ENCODE results near the gene AKR1B15.
"Not testable (repeated sequence)": the region's sequence is repeated elsewhere in the genome, so short reads cannot be mapped to it uniquely, and the experiment has no call there.

The AKR1B15 gene

DNA sequence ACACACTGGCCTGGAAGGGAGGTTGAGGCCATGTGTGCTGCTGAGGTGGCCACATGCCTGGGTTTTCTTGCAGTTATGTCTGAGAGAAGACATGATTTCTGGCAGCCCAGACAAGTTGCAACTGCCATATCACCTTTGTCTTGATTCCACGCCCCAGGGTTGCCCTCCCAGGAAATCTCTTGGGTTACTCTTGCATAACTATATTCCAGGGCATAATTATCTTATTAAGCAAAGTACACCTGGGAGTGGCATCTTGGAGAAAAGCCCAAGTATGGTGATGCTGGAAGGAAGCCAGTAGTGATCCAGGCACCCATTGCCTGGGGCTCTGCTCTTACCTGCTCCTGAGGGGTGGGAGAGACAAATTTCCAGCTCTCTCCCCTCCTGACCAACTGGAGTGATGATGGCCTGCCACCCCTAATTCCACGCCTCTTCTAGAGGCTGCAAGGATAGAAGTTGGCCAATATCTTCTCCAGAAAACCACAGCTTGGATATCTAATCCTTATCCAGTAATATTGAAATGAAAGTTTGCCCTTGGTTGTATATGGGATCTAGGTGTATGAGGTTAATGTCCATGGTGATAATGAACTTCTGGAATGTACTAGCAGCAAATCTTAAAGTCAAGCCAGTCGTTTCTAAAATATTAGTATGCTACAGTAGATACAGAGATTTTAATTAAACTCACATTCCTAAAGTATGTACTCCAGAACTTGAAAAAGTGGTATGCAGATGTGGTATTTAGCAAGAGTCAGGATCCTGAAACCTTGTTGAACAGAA is 16.5 kb upstream of the AKR1B15 start:
- H3K9me3 ChIP-seq (ENCODE audit: control insufficient read depth, low read length), result no peaks in the 10 kb centered on the region
- no peak for DNase-seq
- H3K4me1 ChIP-seq (ENCODE audit: control insufficient read depth, insufficient read depth, low read length, poor library complexity, severe bottlenecking), result no peaks in the 10 kb centered on the region
- H3K36me3 ChIP-seq (ENCODE audit: control insufficient read depth, insufficient read depth, low read length), result no peaks in the 10 kb centered on the region
- H3K27me3 ChIP-seq (replicated peaks; ENCODE audit: control insufficient read depth, insufficient read depth, low read length, poor library complexity, severe bottlenecking), result no peaks in the 10 kb centered on the region
- no peak overlapping the region for H3K4me3 ChIP-seq (ENCODE audit: insufficient read depth, low read depth, low read length, poor library complexity, severe bottlenecking)
- H3K27ac ChIP-seq (ENCODE audit: insufficient read depth, low read length, poor library complexity, severe bottlenecking), result no peak overlapping the region

DNA sequence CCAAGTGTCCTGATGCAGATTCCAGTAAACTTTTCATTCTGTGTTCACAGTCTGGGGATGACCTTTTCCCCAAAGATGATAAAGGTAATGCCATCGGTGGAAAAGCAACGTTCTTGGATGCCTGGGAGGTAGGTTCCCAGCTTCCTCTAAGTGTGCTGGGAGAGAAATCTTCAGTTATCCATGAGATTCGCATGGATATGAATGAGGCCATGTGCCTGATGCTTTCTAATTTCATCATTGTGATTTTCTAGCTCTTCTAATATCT is 16.0 kb upstream of the AKR1B15 start:
- DNase-seq, result no peak
- no peaks in the 10 kb centered on the region for H3K36me3 ChIP-seq (ENCODE audit: control insufficient read depth, insufficient read depth, low read length)
- no peak overlapping the region for H3K27ac ChIP-seq (ENCODE audit: insufficient read depth, low read length, poor library complexity, severe bottlenecking)
- no peaks in the 10 kb centered on the region for H3K4me1 ChIP-seq (ENCODE audit: control insufficient read depth, insufficient read depth, low read length, poor library complexity, severe bottlenecking)
- H3K4me3 ChIP-seq (ENCODE audit: insufficient read depth, low read depth, low read length, poor library complexity, severe bottlenecking), result no peak overlapping the region
- no peaks in the 10 kb centered on the region for H3K27me3 ChIP-seq (replicated peaks; ENCODE audit: control insufficient read depth, insufficient read depth, low read length, poor library complexity, severe bottlenecking)
- no peaks in the 10 kb centered on the region for H3K9me3 ChIP-seq (ENCODE audit: control insufficient read depth, low read length)

DNA sequence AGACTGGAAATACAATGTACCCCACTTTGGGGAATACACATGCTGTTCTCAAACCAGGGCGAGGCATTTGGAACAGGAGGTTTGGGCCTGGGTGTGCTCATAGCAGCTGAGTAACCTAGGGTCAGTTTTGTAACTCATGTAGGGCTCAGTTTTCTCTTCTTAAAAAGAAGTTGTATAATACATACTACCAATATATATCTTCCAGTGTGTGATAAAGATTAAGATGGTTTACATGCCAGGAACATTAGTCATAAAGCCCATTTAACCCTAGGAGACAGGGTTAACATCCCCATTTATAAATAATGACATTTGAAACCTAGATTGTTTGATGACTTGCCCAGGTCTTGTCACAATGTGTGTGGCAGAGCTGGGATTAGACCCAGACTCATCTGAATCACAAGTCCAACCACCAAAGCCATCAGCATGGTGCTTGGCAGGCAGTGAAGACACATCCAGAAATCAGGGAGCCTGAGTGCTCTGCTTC is 15.6 kb upstream of the AKR1B15 start:
- H3K27me3 ChIP-seq (replicated peaks; ENCODE audit: control insufficient read depth, insufficient read depth, low read length, poor library complexity, severe bottlenecking), result no peaks in the 10 kb centered on the region
- H3K36me3 ChIP-seq (ENCODE audit: control insufficient read depth, insufficient read depth, low read length), result no peaks in the 10 kb centered on the region
- DNase-seq, result no peak
- H3K27ac ChIP-seq (ENCODE audit: insufficient read depth, low read length, poor library complexity, severe bottlenecking), result no peak overlapping the region
- H3K9me3 ChIP-seq (ENCODE audit: control insufficient read depth, low read length), result no peaks in the 10 kb centered on the region
- no peak overlapping the region for H3K4me3 ChIP-seq (ENCODE audit: insufficient read depth, low read depth, low read length, poor library complexity, severe bottlenecking)
- H3K4me1 ChIP-seq (ENCODE audit: control insufficient read depth, insufficient read depth, low read length, poor library complexity, severe bottlenecking), result no peaks in the 10 kb centered on the region

DNA sequence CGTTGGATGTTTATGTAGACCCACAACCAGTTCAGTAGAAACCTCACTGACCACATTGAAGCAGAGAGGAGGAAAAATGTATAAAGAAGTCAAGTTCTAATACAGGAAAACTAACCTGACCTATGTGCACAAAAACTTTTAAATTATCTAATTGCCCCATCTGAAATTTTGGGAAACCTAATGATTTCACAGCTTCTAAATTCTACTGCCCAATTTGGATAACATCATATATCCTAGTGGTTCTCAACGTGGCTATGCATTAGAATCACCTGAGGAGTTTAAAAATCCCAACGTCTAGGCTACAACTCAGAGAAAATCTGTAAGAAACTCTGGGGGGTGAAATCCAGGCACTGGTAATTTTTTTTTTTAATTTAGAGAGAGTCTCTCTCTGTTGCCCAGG is 14.3 kb upstream of the AKR1B15 start:
- no peaks in the 10 kb centered on the region for H3K9me3 ChIP-seq (ENCODE audit: control insufficient read depth, low read length)
- no peak overlapping the region for H3K4me3 ChIP-seq (ENCODE audit: insufficient read depth, low read depth, low read length, poor library complexity, severe bottlenecking)
- H3K27ac ChIP-seq (ENCODE audit: insufficient read depth, low read length, poor library complexity, severe bottlenecking), result no peak overlapping the region
- no peaks in the 10 kb centered on the region for H3K4me1 ChIP-seq (ENCODE audit: control insufficient read depth, insufficient read depth, low read length, poor library complexity, severe bottlenecking)
- H3K36me3 ChIP-seq (ENCODE audit: control insufficient read depth, insufficient read depth, low read length), result no peaks in the 10 kb centered on the region
- no peaks in the 10 kb centered on the region for H3K27me3 ChIP-seq (replicated peaks; ENCODE audit: control insufficient read depth, insufficient read depth, low read length, poor library complexity, severe bottlenecking)
- no peak for DNase-seq

DNA sequence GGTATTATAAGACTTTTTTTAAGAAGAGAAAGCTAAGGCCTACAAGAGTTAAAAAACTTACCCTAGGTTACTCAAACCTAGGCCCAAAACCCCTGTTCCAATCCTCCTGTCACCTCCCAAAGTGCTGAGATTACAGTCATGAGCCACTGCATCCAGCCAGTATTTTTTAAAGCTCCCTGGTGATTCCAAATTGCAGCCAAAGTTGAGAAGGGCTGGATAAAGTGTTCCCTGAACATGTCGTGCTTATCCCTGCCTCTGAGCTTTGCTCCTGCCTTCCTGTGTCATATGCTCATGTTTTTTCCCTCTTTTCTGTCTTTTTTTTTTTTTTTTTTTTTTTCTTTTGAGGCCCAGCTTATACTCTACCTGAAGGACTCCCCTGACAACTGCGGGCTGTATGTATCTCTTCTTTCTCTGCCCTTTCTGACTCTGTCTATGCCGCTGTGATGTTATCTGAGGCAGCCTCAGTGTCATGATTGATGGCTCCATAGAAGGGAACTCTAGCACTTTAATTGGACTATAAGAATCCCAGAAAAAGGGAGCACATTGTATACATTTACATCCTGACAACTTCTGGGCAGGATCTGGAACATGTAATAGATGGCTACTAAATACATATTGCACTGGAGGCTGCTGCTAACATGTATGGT is 13.5 kb upstream of the AKR1B15 start:
- H3K4me1 ChIP-seq (ENCODE audit: control insufficient read depth, insufficient read depth, low read length, poor library complexity, severe bottlenecking), result no peaks in the 10 kb centered on the region
- no peak for DNase-seq
- H3K36me3 ChIP-seq (ENCODE audit: control insufficient read depth, insufficient read depth, low read length), result no peaks in the 10 kb centered on the region
- no peak overlapping the region for H3K27ac ChIP-seq (ENCODE audit: insufficient read depth, low read length, poor library complexity, severe bottlenecking)
- H3K4me3 ChIP-seq (ENCODE audit: insufficient read depth, low read depth, low read length, poor library complexity, severe bottlenecking), result no peak overlapping the region
- H3K9me3 ChIP-seq (ENCODE audit: control insufficient read depth, low read length), result no peaks in the 10 kb centered on the region
- no peaks in the 10 kb centered on the region for H3K27me3 ChIP-seq (replicated peaks; ENCODE audit: control insufficient read depth, insufficient read depth, low read length, poor library complexity, severe bottlenecking)

DNA sequence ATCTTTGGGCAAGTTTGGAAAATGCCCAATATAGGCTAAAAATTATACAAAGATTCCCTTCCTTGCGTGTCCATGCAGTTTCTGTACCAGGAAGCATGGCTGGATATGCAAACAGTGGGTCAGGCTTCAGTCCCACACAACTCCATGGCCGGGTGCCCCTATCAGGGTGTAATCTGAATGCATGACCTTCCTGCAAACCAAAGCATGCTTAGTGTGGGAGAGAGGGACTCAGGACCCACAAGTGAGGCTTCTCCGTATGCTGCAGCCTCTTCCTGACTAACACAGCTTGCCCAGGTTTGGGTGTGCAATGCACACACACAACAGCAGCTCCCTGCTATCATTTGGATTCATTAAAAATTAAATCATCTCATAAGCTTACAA is 13.0 kb upstream of the AKR1B15 start:
- H3K4me3 ChIP-seq (ENCODE audit: insufficient read depth, low read depth, low read length, poor library complexity, severe bottlenecking), result no peak overlapping the region
- H3K4me1 ChIP-seq (ENCODE audit: control insufficient read depth, insufficient read depth, low read length, poor library complexity, severe bottlenecking), result no peaks in the 10 kb centered on the region
- H3K9me3 ChIP-seq (ENCODE audit: control insufficient read depth, low read length), result no peaks in the 10 kb centered on the region

DNA sequence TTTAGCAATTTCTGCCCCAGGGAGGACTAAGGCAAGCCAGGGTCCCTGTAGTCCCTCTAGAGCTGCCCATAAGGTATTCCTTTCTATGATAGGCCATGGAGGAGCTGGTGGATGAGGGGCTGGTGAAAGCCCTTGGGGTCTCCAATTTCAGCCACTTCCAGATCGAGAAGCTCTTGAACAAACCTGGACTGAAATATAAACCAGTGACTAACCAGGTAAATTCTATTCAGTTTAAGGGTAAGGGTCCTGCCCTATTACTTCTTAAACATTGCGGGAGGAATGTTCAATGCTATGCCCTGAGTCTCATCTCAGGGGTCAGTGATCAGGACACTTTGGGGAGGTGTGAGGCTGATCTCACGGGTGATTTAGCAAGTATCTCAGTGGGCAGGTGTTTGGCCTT is 12.4 kb upstream of the AKR1B15 start:
- not testable (repeated sequence) for H3K27me3 ChIP-seq (replicated peaks; ENCODE audit: control insufficient read depth, insufficient read depth, low read length, poor library complexity, severe bottlenecking); DNase-seq; H3K27ac ChIP-seq (ENCODE audit: insufficient read depth, low read length, poor library complexity, severe bottlenecking); H3K4me3 ChIP-seq (ENCODE audit: insufficient read depth, low read depth, low read length, poor library complexity, severe bottlenecking); H3K36me3 ChIP-seq (ENCODE audit: control insufficient read depth, insufficient read depth, low read length); H3K4me1 ChIP-seq (ENCODE audit: control insufficient read depth, insufficient read depth, low read length, poor library complexity, severe bottlenecking); H3K9me3 ChIP-seq (ENCODE audit: control insufficient read depth, low read length)

More for the DNA sequence above, 13.0 kb upstream of the AKR1B15 start:
- Histone ChIP-seq H3K36me3 (ENCODE audit: control insufficient read depth, insufficient read depth, low read length) (no peaks in the 10 kb centered on the region), H3K27ac (ENCODE audit: insufficient read depth, low read length, poor library complexity, severe bottlenecking) (no peak overlapping the region), H3K27me3 (replicated peaks; ENCODE audit: control insufficient read depth, insufficient read depth, low read length, poor library complexity, severe bottlenecking) (no peaks in the 10 kb centered on the region)
- no peak for DNase-seq

DNA sequence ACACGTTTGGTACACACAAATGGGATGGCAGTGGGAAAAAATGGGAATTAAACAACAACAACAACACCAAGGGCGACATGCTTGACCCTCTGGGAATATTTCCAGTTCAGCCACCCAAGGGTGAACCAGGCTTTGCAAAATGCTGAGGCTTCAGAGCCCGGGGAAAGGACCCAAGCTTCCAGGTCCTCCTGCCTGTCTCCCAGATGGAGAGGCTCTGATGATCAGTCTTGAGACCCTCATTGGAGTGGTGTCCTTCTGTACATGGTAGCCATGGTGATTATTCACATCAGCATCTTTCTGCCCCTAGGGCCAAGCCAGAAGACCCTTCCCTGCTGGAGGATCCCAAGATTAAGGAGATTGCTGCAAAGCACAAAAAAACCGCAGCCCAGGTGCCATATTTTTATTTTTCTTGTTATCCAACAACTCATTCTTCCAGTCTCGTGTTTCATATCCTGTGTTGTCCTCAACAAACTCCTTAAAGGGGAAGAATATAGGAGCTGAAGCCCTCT is 11.6 kb upstream of the AKR1B15 start:
- not testable (repeated sequence) for H3K9me3 ChIP-seq (ENCODE audit: control insufficient read depth, low read length); H3K27me3 ChIP-seq (replicated peaks; ENCODE audit: control insufficient read depth, insufficient read depth, low read length, poor library complexity, severe bottlenecking); H3K4me1 ChIP-seq (ENCODE audit: control insufficient read depth, insufficient read depth, low read length, poor library complexity, severe bottlenecking); H3K36me3 ChIP-seq (ENCODE audit: control insufficient read depth, insufficient read depth, low read length); DNase-seq; H3K4me3 ChIP-seq (ENCODE audit: insufficient read depth, low read depth, low read length, poor library complexity, severe bottlenecking); H3K27ac ChIP-seq (ENCODE audit: insufficient read depth, low read length, poor library complexity, severe bottlenecking)

DNA sequence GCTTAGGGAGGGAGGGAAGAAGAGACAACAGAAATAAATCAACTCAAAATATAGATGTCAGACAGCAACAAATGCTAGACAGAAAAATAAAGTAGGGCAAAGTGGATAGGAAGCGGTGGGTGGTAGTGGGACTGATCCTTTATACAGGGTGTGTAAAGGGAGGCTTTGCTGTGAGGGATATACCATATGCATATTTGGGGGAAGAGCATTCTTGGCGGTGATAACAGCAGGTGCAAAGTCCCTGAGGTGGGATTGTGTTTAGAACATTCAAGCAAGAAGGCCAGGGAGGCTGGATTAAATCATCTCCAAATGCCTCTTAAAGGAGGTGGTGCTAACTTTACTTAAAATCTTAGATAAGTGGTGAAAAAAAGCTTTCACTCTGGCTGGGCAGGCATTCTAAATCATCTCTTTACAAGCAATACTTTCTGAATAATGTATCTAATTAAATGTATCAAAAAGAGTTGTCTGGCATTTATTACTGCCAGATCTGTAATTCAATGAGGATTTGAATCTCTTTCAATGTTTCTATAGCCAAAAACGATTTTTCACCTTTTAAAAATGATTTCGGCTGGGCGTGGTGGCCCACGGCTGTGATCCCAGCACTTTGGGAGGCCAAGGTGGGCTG is 9.4 kb upstream of the AKR1B15 start:
- Histone ChIP-seq H3K4me1 (ENCODE audit: control insufficient read depth, insufficient read depth, low read length, poor library complexity, severe bottlenecking) (no peaks in the 10 kb centered on the region), H3K9me3 (ENCODE audit: control insufficient read depth, low read length) (no peaks in the 10 kb centered on the region), H3K27ac (ENCODE audit: insufficient read depth, low read length, poor library complexity, severe bottlenecking) (no peak overlapping the region), H3K4me3 (ENCODE audit: insufficient read depth, low read depth, low read length, poor library complexity, severe bottlenecking) (no peak overlapping the region), H3K36me3 (ENCODE audit: control insufficient read depth, insufficient read depth, low read length) (no peaks in the 10 kb centered on the region), H3K27me3 (replicated peaks; ENCODE audit: control insufficient read depth, insufficient read depth, low read length, poor library complexity, severe bottlenecking) (no peaks in the 10 kb centered on the region)
- no peak for DNase-seq

DNA sequence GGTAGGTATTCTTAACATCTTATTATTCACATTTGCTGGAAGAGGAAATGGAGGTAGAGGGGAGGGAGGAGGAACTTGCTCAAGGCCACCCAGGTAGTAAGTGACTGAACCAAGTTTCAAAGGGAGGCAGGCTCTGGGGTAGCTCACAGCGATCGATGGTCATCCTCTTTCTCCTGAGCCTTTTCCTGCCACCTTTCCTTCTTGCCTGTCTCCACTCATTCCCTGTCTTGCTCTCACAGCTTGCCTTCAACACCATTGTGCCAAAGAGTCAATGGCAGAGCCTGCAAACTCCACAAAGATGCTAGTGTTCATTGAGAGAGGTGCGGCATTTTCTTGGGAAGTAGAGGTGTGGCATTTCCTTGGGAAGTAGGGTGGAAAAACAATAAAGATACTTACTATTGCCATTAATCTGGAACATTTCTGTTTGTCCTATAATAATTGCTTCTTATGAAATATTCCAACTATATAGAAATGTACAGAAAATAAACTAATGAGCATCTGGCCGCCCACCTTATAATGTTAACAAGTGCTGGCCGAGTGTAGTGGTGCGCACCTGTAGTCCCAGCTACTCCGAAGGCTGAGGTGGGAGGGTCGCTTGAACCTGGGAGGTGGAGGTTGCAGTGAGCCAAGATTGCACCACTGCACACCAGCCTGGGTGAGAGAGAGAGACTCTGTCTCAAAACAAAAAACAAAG is 7.3 kb upstream of the AKR1B15 start:
- H3K9me3 ChIP-seq (ENCODE audit: control insufficient read depth, low read length); H3K36me3 ChIP-seq (ENCODE audit: control insufficient read depth, insufficient read depth, low read length); DNase-seq; H3K4me3 ChIP-seq (ENCODE audit: insufficient read depth, low read depth, low read length, poor library complexity, severe bottlenecking); H3K27me3 ChIP-seq (replicated peaks; ENCODE audit: control insufficient read depth, insufficient read depth, low read length, poor library complexity, severe bottlenecking); H3K27ac ChIP-seq (ENCODE audit: insufficient read depth, low read length, poor library complexity, severe bottlenecking); H3K4me1 ChIP-seq (ENCODE audit: control insufficient read depth, insufficient read depth, low read length, poor library complexity, severe bottlenecking): not testable (repeated sequence)
